Calu3 (cell line): Measurements from ENCODE around the gene ARMC3. TPM values are rescaled to one million over a fixed set of nuclear protein-coding genes. Genes with fewer than 3 reads are reported as not detected.
"Not testable (repeated sequence)": the region's sequence is repeated elsewhere in the genome, so short reads cannot be mapped to it uniquely, and the experiment has no call there.

Source experiments
- BruUV-seq: library from RNA; stranded (reverse); fragments of 400-500 nt; replicated peaks from 2 replicates; lab custom pipeline; 2021; lab: Mats Ljungman, UMichigan
- CTCF ChIA-PET: fragments of 300-600 bp; sonication (Branson Sonifier 250); formaldehyde crosslinking; loops from one replicate; lab custom pipeline; 2022; ENCODE audit warnings: antibody characterized with exemption; lab: Charles Lee
- DNase-seq: peaks from one replicate; pipeline ENCODE4 v3.0.0; 2022
- H3K27ac Mint-ChIP-seq: one replicate; pipeline ENCODE4 v1.8.0; 2022; ENCODE audit warnings: mixed read lengths; ENCODE audit not compliant: unreplicated experiment
- H3K27me3 Mint-ChIP-seq: one replicate; pipeline ENCODE4 v1.8.0; 2022; ENCODE audit warnings: mixed read lengths; ENCODE audit not compliant: unreplicated experiment
- H3K36me3 Mint-ChIP-seq: one replicate; pipeline ENCODE4 v1.8.0; 2022; ENCODE audit warnings: mild to moderate bottlenecking, moderate library complexity, mixed read lengths; ENCODE audit not compliant: insufficient read depth, unreplicated experiment
- H3K4me1 Mint-ChIP-seq: one replicate; pipeline ENCODE4 v1.8.0; 2022; ENCODE audit warnings: mild to moderate bottlenecking, low read depth, mixed read lengths; ENCODE audit not compliant: unreplicated experiment
- H3K4me3 Mint-ChIP-seq: one replicate; pipeline ENCODE4 v1.8.0; 2022; ENCODE audit warnings: mild to moderate bottlenecking, low read depth, moderate library complexity, mixed read lengths; ENCODE audit not compliant: unreplicated experiment
- H3K9me3 Mint-ChIP-seq: one replicate; pipeline ENCODE4 v1.8.0; 2022; ENCODE audit warnings: low read depth, mixed read lengths; ENCODE audit not compliant: unreplicated experiment
- CTCF ChIP-seq: fragments of 200-600 bp; IDR thresholded peaks from one replicate; pipeline ENCODE4 v1.8.0; 2022; ENCODE audit warnings: antibody characterized with exemption; ENCODE audit not compliant: unreplicated experiment
- intact Hi-C: fragments of 100-400 bp; cut with micrococcal nuclease; formaldehyde crosslinking; loops from one replicate; pipeline ENCODE4 v1.10.0; 2022; ENCODE audit not compliant: unreplicated experiment
- total RNA-seq: library from RNA; stranded (reverse); gene quantifications from 2 replicates; pipeline ENCODE4 v1.2.3, GENCODE V29; 2022

The ARMC3 gene
- total RNA-seq, 1 experiment from 2014 or later, result 0.97 TPM

- Mint-ChIP-seq H3K4me1 (peaks cover 9% of the 10 kb centered on the region), H3K27me3 (no peaks in the 10 kb centered on the region), H3K27ac (no peak overlapping the region), H3K9me3 (no peaks in the 10 kb centered on the region), H3K4me3 (no peak overlapping the region), H3K36me3 (no peaks in the 10 kb centered on the region)
- DNase-seq, result no peak
- CTCF ChIA-PET, result no interaction called here
- intact Hi-C loops, result no loop called here
- TF ChIP-seq CTCF, result no peak
- BruUV-seq, result no TSS peak
Observed at GRCh38 chr10:23060918-23061317, 133.1 kb downstream of the ARMC3 start.

GRCh38 chr10:23063045-23063972 is 135.5 kb downstream of the ARMC3 start:
- no peak overlapping the region for H3K27ac Mint-ChIP-seq
- intact Hi-C loops, result no loop called here

GRCh38 chr10:23063973-23064812 is 136.3 kb downstream of the ARMC3 start:
- no peak for DNase-seq
- H3K4me3 Mint-ChIP-seq, result no peak overlapping the region
- H3K27ac Mint-ChIP-seq, result no peak overlapping the region
- intact Hi-C loops, result no loop called here
- H3K4me1 Mint-ChIP-seq, result peaks cover 18% of the 10 kb centered on the region
- no TSS peak for BruUV-seq
- H3K36me3 Mint-ChIP-seq, result no peaks in the 10 kb centered on the region
- no peaks in the 10 kb centered on the region for H3K9me3 Mint-ChIP-seq
- CTCF ChIA-PET, result no interaction called here
- TF ChIP-seq CTCF, result no peak
- H3K27me3 Mint-ChIP-seq, result no peaks in the 10 kb centered on the region

More at GRCh38 chr10:23063045-23063972, 135.5 kb downstream of the ARMC3 start:
- H3K4me3 Mint-ChIP-seq, result no peak overlapping the region
- no peaks in the 10 kb centered on the region for H3K27me3 Mint-ChIP-seq
- no peak for TF ChIP-seq CTCF
- CTCF ChIA-PET, result no interaction called here
- BruUV-seq, result no TSS peak
- peaks cover 17% of the 10 kb centered on the region for H3K4me1 Mint-ChIP-seq
- H3K36me3 Mint-ChIP-seq, result no peaks in the 10 kb centered on the region
- no peaks in the 10 kb centered on the region for H3K9me3 Mint-ChIP-seq
- no peak for DNase-seq

GRCh38 chr10:23064813-23065114 is 136.9 kb downstream of the ARMC3 start:
- peaks cover 18% of the 10 kb centered on the region for H3K4me1 Mint-ChIP-seq
- H3K4me3 Mint-ChIP-seq, H3K9me3 Mint-ChIP-seq, H3K27me3 Mint-ChIP-seq, BruUV-seq, CTCF ChIA-PET, H3K27ac Mint-ChIP-seq, H3K36me3 Mint-ChIP-seq, DNase-seq: not testable (repeated sequence)
- intact Hi-C loops, result loop anchor here (5.0 kb wide), 2 partner anchors 507 to 1072 kb away; no protein-coding TSS in a partner anchor
